ENCODE data around the gene TEP1. TPM values are rescaled to one million over a fixed set of nuclear protein-coding genes. Genes with fewer than 3 reads are reported as not detected.

TEP1 gene
- total RNA-seq, 1 experiment from 2014 or later: 23.1 TPM

- Histone ChIP-seq H4K20me1 (ENCODE audit: insufficient read depth, low read depth, low read length) (no peaks in the 10 kb centered on the region), H3K27ac (ENCODE audit: low read length) (peak overlapping the region; percentile 8), H3K36me3 (ENCODE audit: insufficient read depth, low read length) (peaks cover 17% of the 10 kb centered on the region), H3K9me3 (ENCODE audit: low read length) (no peaks in the 10 kb centered on the region), H3K4me2 (ENCODE audit: low read depth, low read length, poor library complexity, severe bottlenecking) (peak overlapping the region; percentile 86), H2AFZ (ENCODE audit: low read length) (no peak overlapping the region), H3K79me2 (ENCODE audit: low read length) (peaks cover 72% of the 10 kb centered on the region), H3K27me3 (ENCODE audit: low read length) (no peaks in the 10 kb centered on the region), H3K9me2 (replicated peaks; ENCODE audit: insufficient read depth, low read length) (no peaks in the 10 kb centered on the region), H3K4me3 (ENCODE audit: low read length) (peak overlapping the region; percentile 44), H3K4me1 (ENCODE audit: low read length) (peaks cover 57% of the 10 kb centered on the region), H3K9ac (ENCODE audit: low read length) (peak overlapping the region; percentile 33)
- no peak for DNase-seq
Observed at GRCh38 chr14:20331053-20331613, 82.2 kb downstream of the TEP1 start.

GRCh38 chr14:20329355-20329754 lies 83.9 kb downstream of the TEP1 start:
- no peak overlapping the region for H3K9ac ChIP-seq (ENCODE audit: low read length)
- no peak overlapping the region for H3K4me3 ChIP-seq (ENCODE audit: low read length)
- H3K9me3 ChIP-seq (ENCODE audit: low read length): no peaks in the 10 kb centered on the region
- DNase-seq: no peak
- no peak overlapping the region for H3K27ac ChIP-seq (ENCODE audit: low read length)
- no peaks in the 10 kb centered on the region for H4K20me1 ChIP-seq (ENCODE audit: insufficient read depth, low read depth, low read length)
- H3K27me3 ChIP-seq (ENCODE audit: low read length): no peaks in the 10 kb centered on the region
- H3K9me2 ChIP-seq (replicated peaks; ENCODE audit: insufficient read depth, low read length): no peaks in the 10 kb centered on the region
- no peak overlapping the region for H2AFZ ChIP-seq (ENCODE audit: low read length)
- peaks cover 30% of the 10 kb centered on the region for H3K36me3 ChIP-seq (ENCODE audit: insufficient read depth, low read length)
- H3K79me2 ChIP-seq (ENCODE audit: low read length): peaks cover 84% of the 10 kb centered on the region
- peaks cover 57% of the 10 kb centered on the region for H3K4me1 ChIP-seq (ENCODE audit: low read length)
- H3K4me2 ChIP-seq (ENCODE audit: low read depth, low read length, poor library complexity, severe bottlenecking): no peak overlapping the region

GRCh38 chr14:20328705-20329104 lies 84.6 kb downstream of the TEP1 start:
- H3K9me2 ChIP-seq (replicated peaks; ENCODE audit: insufficient read depth, low read length): no peaks in the 10 kb centered on the region
- no peaks in the 10 kb centered on the region for H4K20me1 ChIP-seq (ENCODE audit: insufficient read depth, low read depth, low read length)
- H3K36me3 ChIP-seq (ENCODE audit: insufficient read depth, low read length): peaks cover 36% of the 10 kb centered on the region
- no peaks in the 10 kb centered on the region for H3K27me3 ChIP-seq (ENCODE audit: low read length)
- H3K9me3 ChIP-seq (ENCODE audit: low read length): no peaks in the 10 kb centered on the region
- DNase-seq: no peak
- no peak overlapping the region for H3K9ac ChIP-seq (ENCODE audit: low read length)
- peaks cover 90% of the 10 kb centered on the region for H3K79me2 ChIP-seq (ENCODE audit: low read length)
- H3K4me1 ChIP-seq (ENCODE audit: low read length): peaks cover 53% of the 10 kb centered on the region
- H3K27ac ChIP-seq (ENCODE audit: low read length): peak overlapping the region; percentile 16
- H3K4me3 ChIP-seq (ENCODE audit: low read length): no peak overlapping the region
- no peak overlapping the region for H2AFZ ChIP-seq (ENCODE audit: low read length)
- no peak overlapping the region for H3K4me2 ChIP-seq (ENCODE audit: low read depth, low read length, poor library complexity, severe bottlenecking)

- peaks cover 44% of the 10 kb centered on the region for H3K36me3 ChIP-seq (ENCODE audit: insufficient read depth, low read length)
- no peaks in the 10 kb centered on the region for H3K9me3 ChIP-seq (ENCODE audit: low read length)
- DNase-seq: peak; percentile 90
- peaks cover 85% of the 10 kb centered on the region for H3K79me2 ChIP-seq (ENCODE audit: low read length)
- H3K9me2 ChIP-seq (replicated peaks; ENCODE audit: insufficient read depth, low read length): no peaks in the 10 kb centered on the region
- H4K20me1 ChIP-seq (ENCODE audit: insufficient read depth, low read depth, low read length): no peaks in the 10 kb centered on the region
- 0 out of 2 replicates have a peak overlapping the region, but pooled peaks have one; percentile 3 for H3K9ac ChIP-seq (ENCODE audit: low read length)
- H3K4me2 ChIP-seq (ENCODE audit: low read depth, low read length, poor library complexity, severe bottlenecking): peak overlapping the region; percentile 30
- H3K27me3 ChIP-seq (ENCODE audit: low read length): no peaks in the 10 kb centered on the region
- no peak overlapping the region for H3K4me3 ChIP-seq (ENCODE audit: low read length)
- H2AFZ ChIP-seq (ENCODE audit: low read length): no peak overlapping the region
- H3K27ac ChIP-seq (ENCODE audit: low read length): peak overlapping the region; percentile 16
- H3K4me1 ChIP-seq (ENCODE audit: low read length): peaks cover 48% of the 10 kb centered on the region
Observed at GRCh38 chr14:20327005-20327869, 86.1 kb downstream of the TEP1 start.

GRCh38 chr14:20317720-20318119 lies 95.6 kb downstream of the TEP1 start:
- DNase-seq: no peak
- H3K9ac ChIP-seq (ENCODE audit: low read length): no peak overlapping the region
- peaks cover 17% of the 10 kb centered on the region for H3K4me1 ChIP-seq (ENCODE audit: low read length)
- H4K20me1 ChIP-seq (ENCODE audit: insufficient read depth, low read depth, low read length): no peaks in the 10 kb centered on the region; the same call in 1 of the 2 replicates
- H3K27me3 ChIP-seq (ENCODE audit: low read length): no peaks in the 10 kb centered on the region
- no peak overlapping the region for H3K4me3 ChIP-seq (ENCODE audit: low read length)
- H3K79me2 ChIP-seq (ENCODE audit: low read length): peaks cover 48% of the 10 kb centered on the region
- peaks cover 66% of the 10 kb centered on the region for H3K36me3 ChIP-seq (ENCODE audit: insufficient read depth, low read length)
- no peak overlapping the region for H3K4me2 ChIP-seq (ENCODE audit: low read depth, low read length, poor library complexity, severe bottlenecking)
- no peak overlapping the region for H2AFZ ChIP-seq (ENCODE audit: low read length)
- no peak overlapping the region for H3K27ac ChIP-seq (ENCODE audit: low read length)
- H3K9me2 ChIP-seq (replicated peaks; ENCODE audit: insufficient read depth, low read length): no peaks in the 10 kb centered on the region
- no peaks in the 10 kb centered on the region for H3K9me3 ChIP-seq (ENCODE audit: low read length)

Small RNA genes lying within 50 kb of the gene (small RNA-seq; reads per million reads assigned to genes)
- gene RNA5SP382 (0.28 reads per million), gene SNORA79B (not detected), gene SNORD126 (235 reads per million, percentile 99 among the genes with 10 or more reads in this experiment)

Other genes starting within 250 kb of the TEP1 start
- gene OR11G2, start 222.6 kb downstream of the TEP1 start, total RNA-seq (2014; rRNA removed; shearing (Covaris generic); ENCODE audit: low replicate concordance): not detected in 2 replicates
- not detected in 2 replicates for gene OR11H6, start 189.8 kb downstream of the TEP1 start, total RNA-seq (2014; rRNA removed; shearing (Covaris generic); ENCODE audit: low replicate concordance)
- gene OR11H7, start 184.5 kb downstream of the TEP1 start, total RNA-seq (2014; rRNA removed; shearing (Covaris generic); ENCODE audit: low replicate concordance): not detected in 2 replicates
- not detected in 2 replicates for gene OR11H4, start 174.2 kb downstream of the TEP1 start, total RNA-seq (2014; rRNA removed; shearing (Covaris generic); ENCODE audit: low replicate concordance)
- gene TTC5, start 107.5 kb downstream of the TEP1 start, total RNA-seq (2014; rRNA removed; shearing (Covaris generic); ENCODE audit: low replicate concordance): 24.6 and 28.0 TPM in 2 replicates
- 103 and 127 TPM in 2 replicates for gene CCNB1IP1, start 80.2 kb downstream of the TEP1 start, total RNA-seq (2014; rRNA removed; shearing (Covaris generic); ENCODE audit: low replicate concordance)
- gene PARP2, start 69.9 kb downstream of the TEP1 start, total RNA-seq (2014; rRNA removed; shearing (Covaris generic); ENCODE audit: low replicate concordance): 25.0 and 33.4 TPM in 2 replicates
- gene KLHL33, start 22.7 kb upstream of the TEP1 start, total RNA-seq (2014; rRNA removed; shearing (Covaris generic); ENCODE audit: low replicate concordance): not detected in 2 replicates
- 63.0 and 84.1 TPM in 2 replicates for gene OSGEP, start 41.3 kb upstream of the TEP1 start, total RNA-seq (2014; rRNA removed; shearing (Covaris generic); ENCODE audit: low replicate concordance)
- 97.8 and 118 TPM in 2 replicates for gene APEX1, start 41.7 kb upstream of the TEP1 start, total RNA-seq (2014; rRNA removed; shearing (Covaris generic); ENCODE audit: low replicate concordance)
- 29.4 and 45.2 TPM in 2 replicates for gene PIP4P1, start 47.9 kb upstream of the TEP1 start, total RNA-seq (2014; rRNA removed; shearing (Covaris generic); ENCODE audit: low replicate concordance)
- gene PNP, start 55.9 kb upstream of the TEP1 start, total RNA-seq (2014; rRNA removed; shearing (Covaris generic); ENCODE audit: low replicate concordance): 104 and 138 TPM in 2 replicates
- not detected in 2 replicates for gene RNASE10, start 92.0 kb upstream of the TEP1 start, total RNA-seq (2014; rRNA removed; shearing (Covaris generic); ENCODE audit: low replicate concordance)
- not detected in 2 replicates for gene RNASE9, start 147.5 kb upstream of the TEP1 start, total RNA-seq (2014; rRNA removed; shearing (Covaris generic); ENCODE audit: low replicate concordance)
- gene RNASE11, start 174.5 kb upstream of the TEP1 start, total RNA-seq (2014; rRNA removed; shearing (Covaris generic); ENCODE audit: low replicate concordance): not detected in 2 replicates
- gene RNASE12, start 177.9 kb upstream of the TEP1 start, total RNA-seq (2014; rRNA removed; shearing (Covaris generic); ENCODE audit: low replicate concordance): not detected in 2 replicates
- gene OR6S1, start 228.2 kb upstream of the TEP1 start, total RNA-seq (2014; rRNA removed; shearing (Covaris generic); ENCODE audit: low replicate concordance): not detected in 2 replicates

All from Karpas-422 (cell line).